ENCODE data around the gene H6PD. TPM values are rescaled to one million over a fixed set of nuclear protein-coding genes. Genes with fewer than 3 reads are reported as not detected.

The H6PD gene
- total RNA-seq, 2 experiments from 2014 or later, result 9.7 to 10.2 TPM

DNA sequence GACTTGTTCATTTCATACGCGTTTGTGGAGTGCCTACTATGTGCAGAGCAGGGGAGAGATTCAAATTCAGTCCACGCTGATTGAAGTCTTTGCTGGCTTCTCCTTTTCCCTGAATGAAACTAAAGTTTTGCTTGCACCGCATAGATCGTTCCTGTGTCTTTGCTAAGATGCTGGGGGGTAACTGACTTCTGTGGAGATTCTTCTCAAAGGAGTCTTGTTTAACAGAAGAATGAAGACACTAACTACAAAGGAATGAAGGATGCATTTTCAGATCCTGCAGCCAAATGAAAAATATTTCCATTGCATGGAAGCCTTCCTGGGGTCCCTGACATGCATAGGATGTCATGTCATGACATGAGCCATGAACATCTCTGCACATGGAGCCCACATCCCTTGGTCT, 26.9 kb upstream of the H6PD start:
- ATAC-seq, result no peak
- H3K36me3 Mint-ChIP-seq (ENCODE audit: low read depth), result no peaks in the 10 kb centered on the region
- H3K27ac Mint-ChIP-seq, result no peak overlapping the region
- no peak overlapping the region for H3K4me3 Mint-ChIP-seq
- ChIA-PET CTCF (no interaction called here), POLR2A (no interaction called here)
- peaks cover 16% of the 10 kb centered on the region for H3K4me1 Mint-ChIP-seq (ENCODE audit: low read depth)
- no peaks in the 10 kb centered on the region for H3K9me3 Mint-ChIP-seq (ENCODE audit: insufficient read depth)
- no peak for DNase-seq
- peaks cover 44% of the 10 kb centered on the region for H3K27me3 Mint-ChIP-seq (ENCODE audit: low read depth)

DNA sequence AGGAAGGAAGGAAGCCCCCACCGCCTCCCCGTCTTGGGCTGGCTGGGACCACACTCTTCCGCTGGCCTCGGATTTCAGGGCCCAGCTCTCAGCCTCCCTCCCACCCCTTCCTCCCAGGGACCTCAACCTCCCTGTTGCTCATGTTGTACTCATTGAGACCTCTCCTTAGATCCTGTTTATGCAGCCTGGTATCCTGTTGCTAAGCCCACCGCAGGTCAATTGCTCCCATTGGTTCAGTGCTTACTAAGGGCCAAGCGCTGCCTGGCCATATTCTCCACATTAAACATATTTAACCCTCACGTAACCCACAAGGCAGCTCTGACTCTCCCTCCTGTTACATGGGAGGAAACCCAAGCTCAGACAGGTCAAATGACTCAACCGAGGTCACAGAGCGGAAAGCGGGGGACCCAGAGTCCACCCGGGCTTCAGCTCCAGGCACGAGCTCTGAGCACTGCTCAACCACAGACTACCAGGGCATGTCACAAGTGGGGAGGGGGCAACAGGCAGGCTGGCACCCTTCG, 23.2 kb upstream of the H6PD start:
- ChIA-PET POLR2A (no interaction called here), CTCF (no interaction called here)
- Mint-ChIP-seq H3K27me3 (ENCODE audit: low read depth) (peaks cover 19% of the 10 kb centered on the region), H3K27ac (no peak overlapping the region), H3K36me3 (ENCODE audit: low read depth) (no peaks in the 10 kb centered on the region), H3K9me3 (ENCODE audit: insufficient read depth) (no peaks in the 10 kb centered on the region), H3K4me1 (ENCODE audit: low read depth) (no peaks in the 10 kb centered on the region), H3K4me3 (no peak overlapping the region)
- ATAC-seq, result no peak
- no peak for DNase-seq

DNA sequence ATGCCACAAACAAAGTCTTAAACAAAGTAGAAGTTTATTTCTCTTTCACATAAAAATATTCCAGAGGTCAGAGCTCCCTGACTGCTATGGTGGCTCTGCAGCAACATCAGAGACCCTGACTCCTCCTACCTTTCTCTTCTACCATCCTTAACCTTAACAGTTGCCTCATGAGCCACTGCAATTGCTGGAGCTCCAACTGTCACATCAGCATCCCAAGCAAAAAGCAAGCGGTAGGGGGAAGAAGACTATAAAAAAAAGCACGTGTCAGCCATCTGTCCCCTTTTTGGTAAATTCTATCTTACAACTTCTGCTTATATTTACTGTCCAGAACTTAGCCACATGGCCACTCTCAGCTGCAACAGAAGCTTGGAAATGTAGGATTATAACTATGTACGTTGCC, 21.8 kb upstream of the H6PD start:
- no peak overlapping the region for H3K4me3 Mint-ChIP-seq
- no peaks in the 10 kb centered on the region for H3K36me3 Mint-ChIP-seq (ENCODE audit: low read depth)
- no peaks in the 10 kb centered on the region for H3K9me3 Mint-ChIP-seq (ENCODE audit: insufficient read depth)
- POLR2A ChIA-PET, result no interaction called here
- no peak for ATAC-seq
- peaks cover 9% of the 10 kb centered on the region for H3K27me3 Mint-ChIP-seq (ENCODE audit: low read depth)
- no peak for DNase-seq
- H3K4me1 Mint-ChIP-seq (ENCODE audit: low read depth), result no peaks in the 10 kb centered on the region
- H3K27ac Mint-ChIP-seq, result no peak overlapping the region
- CTCF ChIA-PET, result interaction anchor here (0.7 to 1.6 kb wide), 3 partner anchors 15 to 101 kb away, joined by 3 to 4 read pairs (median 4); no protein-coding TSS in a partner anchor

DNA sequence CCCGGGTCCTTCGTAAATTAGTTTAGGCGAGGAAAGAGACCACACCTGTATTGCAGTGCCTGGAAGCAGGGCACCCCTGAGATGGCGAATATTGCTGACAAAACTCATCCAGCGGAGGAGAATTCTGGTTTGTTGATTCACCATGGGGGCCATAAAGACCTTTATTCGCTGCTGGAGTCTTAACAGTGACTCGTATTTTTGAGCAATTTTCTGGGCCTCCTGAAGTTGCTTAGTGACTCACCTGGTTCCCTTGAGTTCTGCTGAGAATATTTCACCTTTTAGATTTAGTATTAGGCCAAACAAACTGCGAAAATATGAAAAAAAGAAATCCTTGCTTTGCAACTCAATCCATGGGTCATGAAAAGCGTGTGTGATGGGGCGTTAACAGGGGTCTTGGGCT, 20.6 kb upstream of the H6PD start:
- Mint-ChIP-seq H3K4me1 (ENCODE audit: low read depth) (no peaks in the 10 kb centered on the region), H3K27me3 (ENCODE audit: low read depth) (peaks cover 9% of the 10 kb centered on the region), H3K4me3 (no peak overlapping the region), H3K9me3 (ENCODE audit: insufficient read depth) (no peaks in the 10 kb centered on the region), H3K27ac (no peak overlapping the region), H3K36me3 (ENCODE audit: low read depth) (no peaks in the 10 kb centered on the region)
- ATAC-seq (no peak), DNase-seq (no peak)
- ChIA-PET CTCF (interaction anchor here (1.6 kb wide), 1 partner anchor 17 kb away, joined by 4 read pairs; no protein-coding TSS in a partner anchor), POLR2A (no interaction called here)

DNA sequence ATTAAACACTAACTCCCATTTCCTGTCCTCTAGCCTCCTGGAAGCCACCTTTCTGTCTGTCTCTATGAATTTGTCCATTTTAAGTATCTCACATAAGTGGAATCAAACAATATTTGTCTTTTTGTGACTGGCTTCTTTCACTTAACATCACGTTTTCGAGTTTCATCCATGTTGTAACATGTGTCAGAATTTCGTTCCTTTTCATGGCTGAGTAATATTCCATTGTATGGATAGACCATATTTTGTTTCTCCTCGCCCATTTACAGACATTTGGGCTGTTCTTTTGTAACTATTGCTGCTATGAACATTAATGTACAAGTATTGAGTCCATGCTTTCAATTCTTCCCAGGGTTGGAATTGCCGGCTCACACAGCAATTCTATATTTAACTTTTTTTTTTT, 15.7 kb upstream of the H6PD start:
- no peak overlapping the region for H3K4me3 Mint-ChIP-seq
- CTCF ChIA-PET, result no interaction called here
- no peaks in the 10 kb centered on the region for H3K9me3 Mint-ChIP-seq (ENCODE audit: insufficient read depth)
- H3K27me3 Mint-ChIP-seq (ENCODE audit: low read depth), result peaks cover 8% of the 10 kb centered on the region
- POLR2A ChIA-PET, result interaction anchor here (0.6 kb wide), 1 partner anchor 1299 kb away, joined by 3 read pairs; no protein-coding TSS in a partner anchor
- no peaks in the 10 kb centered on the region for H3K4me1 Mint-ChIP-seq (ENCODE audit: low read depth)
- no peak for ATAC-seq
- no peaks in the 10 kb centered on the region for H3K36me3 Mint-ChIP-seq (ENCODE audit: low read depth)
- no peak for DNase-seq
- no peak overlapping the region for H3K27ac Mint-ChIP-seq

DNA sequence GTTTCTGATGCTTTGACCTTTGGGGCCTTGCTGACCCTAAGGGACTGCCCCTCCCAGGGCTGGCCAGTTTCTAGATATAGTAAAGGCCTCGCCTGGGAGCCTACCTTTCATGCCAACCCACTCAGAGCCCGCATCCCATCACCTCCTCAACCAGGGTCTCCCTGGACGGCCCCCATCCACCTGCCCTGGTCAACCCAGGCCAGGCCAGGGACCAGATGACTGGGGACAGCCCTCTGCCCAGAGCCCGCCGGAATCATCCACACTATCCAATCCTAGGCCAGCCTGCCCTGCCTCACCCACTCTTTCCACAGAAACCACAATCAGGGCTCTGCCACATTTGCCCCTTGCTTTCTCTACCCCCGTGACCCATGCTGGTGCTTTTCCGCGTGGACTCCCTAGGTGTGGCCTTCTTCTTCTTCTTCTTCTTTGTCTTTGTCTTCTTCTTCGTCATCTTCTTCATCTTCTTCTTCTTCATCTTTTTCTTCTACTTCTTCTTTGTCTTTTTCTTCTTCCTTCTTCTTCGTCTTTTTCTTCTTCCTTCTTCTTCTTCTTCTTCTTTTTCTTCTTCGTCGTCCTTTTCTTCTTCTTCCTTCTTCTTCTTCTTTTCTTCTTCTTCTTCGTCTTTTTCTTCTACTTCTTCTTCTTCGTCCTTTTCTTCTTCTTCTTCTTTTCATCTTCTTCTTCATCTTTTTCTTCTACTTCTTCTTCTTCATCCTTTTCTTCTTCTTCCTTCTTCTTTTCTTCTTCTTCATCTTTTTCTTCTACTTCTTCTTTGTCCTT, 11.5 kb upstream of the H6PD start:
- ChIA-PET POLR2A (no interaction called here), CTCF (no interaction called here)
- no peaks in the 10 kb centered on the region for H3K9me3 Mint-ChIP-seq (ENCODE audit: insufficient read depth)

DNA sequence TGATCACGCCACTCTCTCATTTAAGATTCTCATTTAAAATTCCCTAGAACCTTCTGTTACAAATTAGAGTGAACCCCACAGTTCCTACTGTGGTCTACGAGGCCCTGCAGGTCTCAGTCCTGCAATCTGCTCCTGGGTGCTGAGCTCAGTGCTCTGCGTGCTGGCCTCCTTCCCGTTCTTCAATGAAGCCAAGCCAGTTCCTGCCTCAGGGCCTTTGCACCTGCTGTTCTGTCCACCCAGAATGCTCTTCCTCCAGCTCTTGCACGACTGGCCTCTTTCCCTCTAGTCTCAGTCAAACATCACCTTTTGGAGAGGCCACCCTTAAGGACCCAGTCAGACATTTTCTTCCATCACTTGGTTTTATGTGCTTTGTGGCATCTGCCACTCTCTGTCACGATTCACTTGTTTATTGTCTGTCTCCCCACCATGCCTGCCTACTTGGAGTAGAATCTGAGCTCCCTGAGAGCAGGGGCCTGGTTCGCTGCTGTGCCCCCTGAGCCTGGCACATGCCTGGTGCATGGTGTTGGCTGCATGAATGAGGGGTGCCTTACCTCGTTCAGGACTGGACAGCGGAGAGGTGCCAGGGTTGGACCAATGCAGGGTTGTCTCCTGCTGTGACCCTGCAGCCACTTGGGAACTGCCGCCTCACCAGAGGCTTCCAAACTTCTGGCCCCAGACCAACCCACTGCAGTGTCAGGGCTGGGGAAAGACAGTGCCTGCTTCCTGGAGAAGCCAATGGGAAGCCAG, 9.7 kb upstream of the H6PD start:
- ATAC-seq (no peak), DNase-seq (no peak)
- Mint-ChIP-seq H3K27me3 (ENCODE audit: low read depth) (peaks cover 15% of the 10 kb centered on the region), H3K27ac (no peak overlapping the region), H3K9me3 (ENCODE audit: insufficient read depth) (no peaks in the 10 kb centered on the region), H3K4me1 (ENCODE audit: low read depth) (no peaks in the 10 kb centered on the region), H3K36me3 (ENCODE audit: low read depth) (no peaks in the 10 kb centered on the region), H3K4me3 (no peak overlapping the region)
- ChIA-PET POLR2A (no interaction called here), CTCF (no interaction called here)

More for the DNA sequence above, 11.5 kb upstream of the H6PD start:
- no peak for DNase-seq
- ATAC-seq, result no peak
- H3K27me3 Mint-ChIP-seq (ENCODE audit: low read depth), result peaks cover 15% of the 10 kb centered on the region
- H3K36me3 Mint-ChIP-seq (ENCODE audit: low read depth), result no peaks in the 10 kb centered on the region
- H3K27ac Mint-ChIP-seq, result no peak overlapping the region
- no peak overlapping the region for H3K4me3 Mint-ChIP-seq
- no peaks in the 10 kb centered on the region for H3K4me1 Mint-ChIP-seq (ENCODE audit: low read depth)

DNA sequence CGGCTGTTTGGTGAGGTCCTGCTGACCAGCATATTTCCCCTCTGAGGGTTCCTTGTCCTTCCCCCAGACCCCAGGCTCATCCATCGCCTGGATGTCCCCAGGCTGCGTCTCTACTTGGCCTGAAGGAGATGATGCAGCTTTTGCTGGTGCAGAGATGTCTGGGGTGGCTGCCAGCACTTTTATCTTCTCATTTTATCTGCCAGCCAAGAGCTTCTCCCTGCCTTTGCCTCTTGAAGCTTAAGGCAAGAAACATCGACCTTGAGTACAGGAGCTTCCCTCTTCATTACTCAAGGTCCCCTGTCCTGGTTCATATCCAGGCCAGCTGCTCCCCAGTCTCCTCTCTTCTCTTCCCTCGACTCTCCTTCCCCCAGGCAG, 9.2 kb upstream of the H6PD start:
- ATAC-seq, result no peak
- Mint-ChIP-seq H3K27ac (no peak overlapping the region), H3K36me3 (ENCODE audit: low read depth) (no peaks in the 10 kb centered on the region), H3K4me3 (no peak overlapping the region), H3K9me3 (ENCODE audit: insufficient read depth) (no peaks in the 10 kb centered on the region), H3K4me1 (ENCODE audit: low read depth) (no peaks in the 10 kb centered on the region), H3K27me3 (ENCODE audit: low read depth) (peaks cover 17% of the 10 kb centered on the region)
- no peak for DNase-seq
- ChIA-PET CTCF (no interaction called here), POLR2A (no interaction called here)

DNA sequence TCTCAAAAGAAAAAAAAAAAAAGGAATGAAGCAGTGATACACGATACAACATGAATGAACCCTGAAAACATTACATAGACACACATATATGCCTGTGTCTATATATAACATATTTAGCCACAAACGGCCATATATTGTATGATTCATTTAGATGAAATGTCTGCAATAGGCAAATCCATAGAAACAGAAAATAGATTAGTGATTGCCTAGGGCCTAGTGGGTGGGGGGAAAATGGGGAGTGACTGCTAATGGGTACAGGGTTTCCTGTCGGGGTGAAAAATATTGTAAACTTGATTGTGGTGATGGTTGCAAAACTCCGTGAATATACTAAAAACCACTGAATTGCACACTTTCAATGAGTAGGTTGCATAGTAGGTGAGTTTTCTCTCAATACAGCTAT, 6.0 kb upstream of the H6PD start:
- Mint-ChIP-seq H3K27ac (no peak overlapping the region), H3K4me1 (ENCODE audit: low read depth) (no peaks in the 10 kb centered on the region), H3K9me3 (ENCODE audit: insufficient read depth) (no peaks in the 10 kb centered on the region), H3K27me3 (ENCODE audit: low read depth) (peaks cover 11% of the 10 kb centered on the region), H3K36me3 (ENCODE audit: low read depth) (no peaks in the 10 kb centered on the region), H3K4me3 (no peak overlapping the region)
- CTCF ChIA-PET, result no interaction called here
- ATAC-seq (no peak), DNase-seq (no peak)
- POLR2A ChIA-PET, result no interaction called here

DNA sequence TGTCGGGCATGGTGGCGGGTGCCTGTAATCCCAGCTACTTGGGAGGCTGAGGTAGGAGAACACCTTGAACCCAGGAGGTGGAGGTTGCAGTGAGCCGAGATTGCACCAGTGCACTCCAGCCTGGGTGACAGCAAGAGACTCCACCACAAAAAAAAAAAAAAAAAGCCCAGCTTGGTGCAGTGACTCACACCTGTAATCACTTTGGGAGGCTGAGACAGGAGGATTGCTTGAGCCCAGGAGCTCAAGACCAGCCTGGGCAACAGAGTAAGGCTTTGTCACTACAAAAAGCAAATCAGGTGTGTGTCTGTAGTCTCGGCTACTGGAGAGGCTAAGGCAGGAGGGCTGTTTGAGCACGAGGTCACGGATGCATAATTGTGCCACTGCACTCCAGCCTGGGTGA, 5.0 kb upstream of the H6PD start:
- Mint-ChIP-seq H3K4me1 (ENCODE audit: low read depth) (peaks cover 5% of the 10 kb centered on the region), H3K27me3 (ENCODE audit: low read depth) (peaks cover 11% of the 10 kb centered on the region), H3K27ac (no peak overlapping the region), H3K4me3 (no peak overlapping the region), H3K36me3 (ENCODE audit: low read depth) (no peaks in the 10 kb centered on the region), H3K9me3 (ENCODE audit: insufficient read depth) (no peaks in the 10 kb centered on the region)
- CTCF ChIA-PET, result interaction anchor here (1.0 kb wide), 1 partner anchor 118 kb away, joined by 3 read pairs; no protein-coding TSS in a partner anchor
- DNase-seq, result no peak
- POLR2A ChIA-PET, result no interaction called here
- ATAC-seq, result no peak

DNA sequence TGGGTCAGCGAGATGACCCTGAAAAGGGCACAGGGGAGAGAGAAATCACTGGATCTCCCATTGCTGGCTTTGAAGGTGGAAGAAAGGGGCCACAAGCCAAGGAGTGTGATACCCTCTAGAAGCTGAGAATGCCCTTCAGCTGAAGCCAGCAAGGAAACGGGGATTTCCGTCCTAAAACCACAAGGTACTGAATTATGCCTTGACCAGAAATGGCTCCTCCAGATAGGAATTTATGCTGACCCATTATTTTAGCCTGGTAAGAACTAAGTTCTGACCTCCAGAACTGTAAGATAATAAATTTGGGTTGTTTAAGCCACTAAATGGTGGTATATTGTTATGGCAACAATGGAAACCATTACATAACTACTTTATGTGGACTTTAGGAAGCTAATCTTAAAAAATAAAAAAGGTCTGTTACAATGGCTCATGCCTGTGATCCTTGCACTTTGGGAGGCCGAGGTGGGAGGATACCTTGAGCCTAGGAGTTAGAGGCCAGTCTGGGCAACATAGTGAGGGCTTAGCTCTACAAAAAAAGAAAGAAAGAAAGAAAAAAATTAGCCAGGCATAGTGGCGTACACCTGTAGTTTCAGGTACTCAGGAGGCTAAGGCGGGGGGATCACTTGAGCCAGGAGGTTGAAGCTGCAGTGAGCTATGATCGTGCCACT, 3.6 kb upstream of the H6PD start:
- Mint-ChIP-seq H3K27ac (no peak overlapping the region), H3K27me3 (ENCODE audit: low read depth) (peaks cover 7% of the 10 kb centered on the region), H3K9me3 (ENCODE audit: insufficient read depth) (no peaks in the 10 kb centered on the region), H3K36me3 (ENCODE audit: low read depth) (no peaks in the 10 kb centered on the region), H3K4me3 (no peak overlapping the region), H3K4me1 (ENCODE audit: low read depth) (peaks cover 10% of the 10 kb centered on the region)
- CTCF ChIA-PET, result interaction anchor here (0.8 kb wide), 1 partner anchor 178 kb away, joined by 3 read pairs; no protein-coding TSS in a partner anchor
- ATAC-seq (no peak), DNase-seq (no peak)
- POLR2A ChIA-PET, result interaction anchor here (0.6 kb wide), 1 partner anchor 135 kb away, joined by 3 read pairs; no protein-coding TSS in a partner anchor

Measured in activated CD8-positive, alpha-beta T cell treated with anti-CD3 and anti-CD28 coated beads, Interleukin-2, amount 10 ng/mL, durations not matched to agents 7 days and 5 days (primary cell).